ENCODE results near the gene TYMP. TPM values are rescaled to one million over a fixed set of nuclear protein-coding genes. Genes with fewer than 3 reads are reported as not detected.

Gene TYMP
- total and polyA plus RNA-seq, 2 donors (not counting 3 experiments of a cell fraction or from before 2014, with no cell fraction given) = 2.0 to 2.4 TPM

- no peak for FAIRE-seq
- H3K79me2 ChIP-seq (ENCODE audit: control insufficient read depth, insufficient read depth, low read length) = peaks cover 26% of the 10 kb centered on the region
- no peak for TF ChIP-seq EZH2 (IDR thresholded peaks at IDR 0.05; ENCODE audit: borderline replicate concordance, low read depth, low read length, severe bottlenecking)
- TF ChIP-seq CTCF (IDR thresholded peaks at IDR 0.05; ENCODE audit: extremely low read depth in 1 of 2, insufficient read depth in 1 of 2, low read depth in 1 of 2, low read length in 2 of 2) = no peak
- TF ChIP-seq POLR2AphosphoS5 (IDR thresholded peaks at IDR 0.05; ENCODE audit: insufficient read depth, low read depth, low read length) = no peak
- no peak for TF ChIP-seq POLR2A (IDR thresholded peaks at IDR 0.05; ENCODE audit: low read depth, low read length)
- no peak for TF ChIP-seq MAX (IDR thresholded peaks at IDR 0.05; ENCODE audit: insufficient read depth, insufficient read length)
- no peak for TF ChIP-seq FOS (IDR thresholded peaks at IDR 0.05; ENCODE audit: borderline replicate concordance, insufficient read depth, low read length)
- TF ChIP-seq MYC (IDR thresholded peaks at IDR 0.05; ENCODE audit: low read depth, low read length) = no peak
- no peak for TF ChIP-seq GATA2 (IDR thresholded peaks at IDR 0.05; ENCODE audit: insufficient read depth, insufficient read length, low read depth, low read length)
- no peak for TF ChIP-seq JUN (IDR thresholded peaks at IDR 0.05; ENCODE audit: borderline replicate concordance, insufficient read depth, insufficient read length, low read depth)
- ChIA-PET CTCF (no interaction called here), POLR2A (no interaction called here)
- peaks cover 6 to 22% of the 10 kb centered on the region in 2 experiments for H3K36me3 ChIP-seq (ENCODE audit: control insufficient read depth in 2 of 2, extremely low read depth in 1 of 2, insufficient read depth in 2 of 2, low read length in 2 of 2)
- dilution Hi-C loops (cut with MboI; ENCODE audit: extremely low pct_ligation_motif_present, low sequenced_read_pairs) = no loop called here
- H3K9ac ChIP-seq (replicated peaks; ENCODE audit: extremely low read depth, insufficient read depth, low read length) = no peak overlapping the region
- H2AFZ ChIP-seq (ENCODE audit: low read depth, low read length) = no peak overlapping the region
- H3K27ac ChIP-seq (ENCODE audit: insufficient read depth, low read depth, low read length) = no peak overlapping the region
- no peak overlapping the region for H3K4me2 ChIP-seq (ENCODE audit: insufficient read depth, low read length)
- H3K4me1 ChIP-seq (ENCODE audit: control insufficient read depth, extremely low read depth, insufficient read depth, low read length) = peaks cover 14% of the 10 kb centered on the region
- no peak overlapping the region for H3K4me3 ChIP-seq (replicated peaks in 1 of 3; ENCODE audit: insufficient read depth in 1 of 3, low read depth in 1 of 3, low read length in 3 of 3)
- intact Hi-C loops (cut with micrococcal nuclease) = no loop called here
- BruUV-seq (replicated peaks) = no TSS peak
- no peaks in the 10 kb centered on the region for H3K9me1 ChIP-seq (replicated peaks; ENCODE audit: control insufficient read depth, extremely low read depth, insufficient read depth, low read length)
- no peaks in the 10 kb centered on the region for H4K20me1 ChIP-seq (replicated peaks; ENCODE audit: control insufficient read depth, extremely low read depth, insufficient read depth, low read length)
- H3K9me3 ChIP-seq (replicated peaks; ENCODE audit: control insufficient read depth, insufficient read depth, low read length) = no peaks in the 10 kb centered on the region
- H3K27me3 ChIP-seq (ENCODE audit: control insufficient read depth in 2 of 2, insufficient read depth in 2 of 2, low read length in 2 of 2) = no peaks in the 10 kb centered on the region
- no peak for DNase-seq (ENCODE audit: low read depth, low spot score)
These were observed 25.2 kb downstream of the TYMP start for GRCh38 chr22:50504369-50505211.

All from endothelial cell of umbilical vein (primary cell).